Epithelial cell of esophagus (primary cell): ENCODE measurements around the gene AOAH.

Experiments
- DNase-seq: peaks from one replicate; pipeline ENCODE4 v3.0.0; 2010; ENCODE audit warnings: low read depth
- H3K4me3 ChIP-seq: 2 replicates; pipeline ENCODE4 v1.5.1; 2011; ENCODE audit warnings: mild to moderate bottlenecking, low read length, control low read depth
- TF ChIP-seq, protein P1 (sequence below): IDR thresholded peaks from 2 replicates; pipeline ENCODE4 v1.5.1; 2011; ENCODE audit warnings: low read depth, mild to moderate bottlenecking, low read length, control low read depth, inconsistent platforms; ENCODE audit not compliant: insufficient read depth; ENCODE audit errors: missing control alignments

The AOAH gene

GRCh38 chr7:36530456-36530855 is 193.8 kb downstream of the AOAH start:
- no peak overlapping the region for H3K4me3 ChIP-seq
- no peak for DNase-seq
- TF ChIP-seq, protein P1, sequence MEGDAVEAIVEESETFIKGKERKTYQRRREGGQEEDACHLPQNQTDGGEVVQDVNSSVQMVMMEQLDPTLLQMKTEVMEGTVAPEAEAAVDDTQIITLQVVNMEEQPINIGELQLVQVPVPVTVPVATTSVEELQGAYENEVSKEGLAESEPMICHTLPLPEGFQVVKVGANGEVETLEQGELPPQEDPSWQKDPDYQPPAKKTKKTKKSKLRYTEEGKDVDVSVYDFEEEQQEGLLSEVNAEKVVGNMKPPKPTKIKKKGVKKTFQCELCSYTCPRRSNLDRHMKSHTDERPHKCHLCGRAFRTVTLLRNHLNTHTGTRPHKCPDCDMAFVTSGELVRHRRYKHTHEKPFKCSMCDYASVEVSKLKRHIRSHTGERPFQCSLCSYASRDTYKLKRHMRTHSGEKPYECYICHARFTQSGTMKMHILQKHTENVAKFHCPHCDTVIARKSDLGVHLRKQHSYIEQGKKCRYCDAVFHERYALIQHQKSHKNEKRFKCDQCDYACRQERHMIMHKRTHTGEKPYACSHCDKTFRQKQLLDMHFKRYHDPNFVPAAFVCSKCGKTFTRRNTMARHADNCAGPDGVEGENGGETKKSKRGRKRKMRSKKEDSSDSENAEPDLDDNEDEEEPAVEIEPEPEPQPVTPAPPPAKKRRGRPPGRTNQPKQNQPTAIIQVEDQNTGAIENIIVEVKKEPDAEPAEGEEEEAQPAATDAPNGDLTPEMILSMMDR = no peak

DNA sequence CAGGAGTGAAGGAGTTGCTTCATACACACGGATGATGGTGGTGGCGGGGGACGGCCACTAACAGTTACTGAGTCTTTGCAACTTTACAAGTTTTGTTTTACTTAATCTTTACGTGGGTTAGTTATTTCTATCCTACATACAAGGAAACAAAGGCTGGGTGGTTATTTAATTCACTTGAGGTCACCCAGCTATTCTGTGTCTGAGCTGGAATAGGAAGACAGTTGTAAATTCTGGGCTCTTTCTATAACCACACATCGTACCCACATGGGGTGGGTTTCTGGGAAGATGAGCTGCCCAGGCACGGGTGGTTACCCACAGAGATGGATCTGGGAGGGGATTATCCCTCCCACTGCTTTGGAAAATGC is 196.8 kb downstream of the AOAH start:
- TF ChIP-seq, protein P1 = no peak
- no peak overlapping the region for H3K4me3 ChIP-seq
- DNase-seq = no peak

DNA sequence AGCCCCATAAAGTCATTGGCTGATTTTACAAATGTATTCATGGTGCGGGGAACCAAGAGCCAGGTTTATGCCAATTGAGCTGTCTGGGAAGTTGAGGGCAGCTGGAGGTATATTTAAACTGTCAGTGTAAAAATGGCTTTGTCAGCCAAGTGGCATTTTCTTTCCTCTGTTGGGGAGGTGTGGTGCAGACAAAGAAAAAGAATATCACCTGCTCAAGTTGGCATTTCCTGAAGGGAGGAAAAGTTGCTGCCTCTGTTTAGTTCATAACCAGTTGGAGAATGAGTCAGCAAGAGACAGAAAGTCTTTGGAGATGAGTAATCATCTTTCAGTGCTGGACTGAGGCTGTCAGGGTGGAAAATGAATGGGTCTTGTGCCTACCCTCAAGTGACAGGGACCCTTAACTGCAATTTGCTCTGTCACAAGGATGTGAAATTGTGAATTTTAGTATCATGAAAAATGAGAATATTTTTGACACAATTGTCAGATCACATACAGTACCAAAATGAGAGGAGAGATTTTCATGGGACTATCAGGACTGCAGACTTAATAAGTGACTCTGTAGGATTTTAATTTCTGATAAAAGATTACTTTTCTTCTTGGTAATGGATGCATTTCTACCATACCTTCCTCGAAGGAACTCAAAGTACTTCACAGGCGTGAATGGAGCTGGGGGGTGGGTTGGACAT is 197.3 kb downstream of the AOAH start:
- TF ChIP-seq, protein P1 = no peak
- H3K4me3 ChIP-seq = no peak overlapping the region
- DNase-seq = peak; percentile 92

DNA sequence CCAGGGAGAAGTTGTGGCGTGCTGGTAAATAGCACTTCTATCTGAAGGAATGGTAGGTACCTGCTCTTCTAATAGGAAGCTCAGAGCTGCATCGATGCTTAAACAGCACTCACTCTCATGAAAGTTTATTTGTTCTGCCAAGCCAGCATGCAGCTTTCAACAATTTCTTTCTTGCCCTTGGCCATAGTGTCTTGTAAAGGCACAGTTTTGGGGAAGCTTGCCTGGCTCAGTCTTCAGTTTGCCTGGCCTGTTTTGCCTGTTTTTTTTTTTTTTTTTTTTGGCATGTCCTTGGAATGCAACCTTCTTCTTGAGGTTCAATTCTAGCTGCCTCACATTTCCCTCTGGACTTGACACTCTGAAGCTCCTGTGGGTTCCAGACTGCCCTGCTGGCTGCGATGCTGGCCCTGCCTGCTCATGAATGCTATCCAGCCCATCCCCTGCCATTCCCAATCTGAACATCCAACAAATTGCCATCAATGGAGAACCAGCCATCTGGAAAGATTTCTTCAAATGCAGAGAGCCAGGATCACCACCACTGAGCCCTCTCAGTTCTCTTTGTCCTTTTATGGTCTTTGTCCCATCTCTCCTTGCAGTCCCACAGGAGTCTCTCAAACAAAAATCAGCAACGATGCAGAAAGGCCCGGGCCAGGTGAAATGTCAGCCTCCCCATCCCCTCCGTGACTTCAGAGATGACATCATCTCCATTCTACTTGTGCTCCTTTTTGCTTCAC is 200.8 kb downstream of the AOAH start:
- TF ChIP-seq, protein P1 = no peak
- no peak overlapping the region for H3K4me3 ChIP-seq
- DNase-seq = peak; percentile 16

DNA sequence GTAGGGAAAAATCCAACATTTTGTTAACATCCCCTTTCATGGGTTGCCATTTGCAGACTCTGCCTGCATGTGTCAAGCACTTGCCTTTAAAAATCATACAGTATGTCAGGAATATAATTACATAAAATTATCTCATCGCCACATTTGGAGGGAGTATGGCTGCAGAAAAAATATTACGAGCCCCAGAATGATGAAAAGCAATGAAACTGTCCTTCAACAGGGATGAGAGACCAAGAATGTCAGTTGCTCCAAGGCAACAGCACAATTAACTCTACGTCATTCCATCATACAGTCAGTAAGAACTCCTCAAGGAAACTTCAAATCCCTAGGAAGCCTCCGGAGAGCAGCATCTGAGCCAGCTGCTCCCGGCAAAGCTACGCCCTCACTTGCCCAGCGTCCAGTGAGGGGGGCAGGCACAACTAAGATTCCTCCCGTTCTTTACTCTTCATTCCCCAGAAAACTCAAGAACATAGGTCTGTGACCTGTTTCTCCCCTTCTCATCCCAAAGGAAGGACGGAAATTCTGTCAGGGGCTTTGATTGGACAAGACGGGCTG is 201.8 kb downstream of the AOAH start:
- TF ChIP-seq, protein P1 = no peak
- DNase-seq = no peak
- no peak overlapping the region for H3K4me3 ChIP-seq

- no peak for DNase-seq
- TF ChIP-seq, protein P1 = no peak
- no peak overlapping the region for H3K4me3 ChIP-seq
Observed at GRCh38 chr7:36521911-36522310, 202.4 kb downstream of the AOAH start.
